Measurements from ENCODE around the gene ANKRD44.

The ANKRD44 gene

GRCh38 chr2:197204519-197205250 lies 105.9 kb downstream of the ANKRD44 start:
- no peak for DNase-seq

GRCh38 chr2:197201874-197202273 lies 108.7 kb downstream of the ANKRD44 start:
- DNase-seq = peak in 2 of 3 experiments; percentile 16 to 36

DNA sequence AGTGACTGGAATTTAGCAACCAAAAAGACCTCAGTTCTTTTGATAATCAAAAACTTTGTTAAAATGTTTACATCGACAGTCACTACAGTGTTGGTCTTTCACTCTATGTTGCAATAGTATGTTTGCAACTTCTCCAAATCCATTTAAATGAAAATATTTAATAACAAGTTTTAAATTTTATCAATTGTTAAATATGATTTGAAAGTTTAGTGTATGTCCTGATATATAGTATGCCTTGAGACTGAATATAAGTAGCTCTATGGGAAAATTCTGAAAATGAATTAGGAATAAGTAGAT lies 109.9 kb downstream of the ANKRD44 start:
- DNase-seq = no peak

DNA sequence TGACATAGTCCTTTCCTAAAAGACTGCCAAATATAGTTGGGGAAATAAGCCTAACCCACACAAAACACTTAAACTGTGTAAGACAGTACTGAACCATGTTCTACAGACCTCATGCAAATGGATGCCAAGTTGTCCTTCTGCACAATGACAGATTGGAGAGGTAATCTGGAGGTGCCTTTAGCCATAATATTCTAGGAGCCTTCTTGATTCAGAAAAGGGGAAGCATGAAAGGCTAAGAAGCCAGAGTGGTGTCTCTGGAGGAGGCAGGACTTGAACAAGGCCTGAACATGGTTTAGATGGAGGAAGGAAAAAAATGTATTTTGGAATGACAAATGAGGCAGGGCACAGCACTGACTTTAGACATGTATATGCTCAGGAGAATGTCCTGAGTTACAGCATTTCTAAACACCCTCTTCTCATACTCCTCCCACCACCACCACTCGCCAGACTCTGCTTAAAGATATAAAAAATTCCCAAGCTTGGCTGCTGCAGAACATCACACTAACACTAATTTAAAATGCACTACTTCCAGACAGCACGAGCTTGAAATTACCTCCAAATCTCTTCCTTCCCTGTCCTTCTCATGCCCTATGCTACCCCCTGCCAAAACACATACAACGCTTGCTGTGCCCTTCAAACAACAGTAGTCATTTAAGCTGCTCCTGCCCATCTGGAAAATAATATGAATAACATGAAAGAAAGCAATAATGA lies 110.4 kb downstream of the ANKRD44 start:
- DNase-seq = no peak

GRCh38 chr2:197198890-197199289 lies 111.7 kb downstream of the ANKRD44 start:
- no peak for DNase-seq

- DNase-seq = no peak
Observed at GRCh38 chr2:197197895-197198311, 112.7 kb downstream of the ANKRD44 start.

DNA sequence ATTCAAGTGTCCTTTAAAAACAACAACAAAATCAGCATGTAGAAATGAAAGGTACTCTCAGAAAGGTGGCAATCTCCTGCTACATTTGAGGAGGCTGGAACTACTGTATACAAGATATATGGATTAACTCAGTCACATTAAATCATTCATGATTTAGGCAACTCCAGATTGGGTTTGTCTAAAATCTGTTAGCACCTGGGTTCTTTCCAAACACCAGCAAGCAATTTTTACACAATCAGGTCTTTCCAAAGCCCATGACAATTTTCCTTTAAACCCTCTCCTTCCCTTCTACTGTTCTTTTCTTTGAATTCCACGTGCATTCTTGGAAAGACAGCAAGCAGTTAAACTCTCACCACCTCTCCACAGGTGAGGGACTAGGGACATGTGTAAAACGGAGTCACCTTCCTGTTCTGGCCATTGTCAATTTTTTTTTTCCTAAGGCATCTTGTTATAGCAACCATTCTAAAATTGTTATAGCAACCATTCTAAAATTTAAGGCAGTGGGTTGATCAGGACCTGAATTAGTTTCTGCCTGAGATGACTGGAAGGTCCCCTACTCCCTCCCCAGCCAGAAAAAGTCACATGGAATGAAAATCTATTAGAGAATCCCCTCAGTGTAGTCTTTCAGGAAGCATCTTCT lies 113.9 kb downstream of the ANKRD44 start:
- DNase-seq = no peak

GRCh38 chr2:197195518-197195917 lies 115.1 kb downstream of the ANKRD44 start:
- no peak for DNase-seq

DNA sequence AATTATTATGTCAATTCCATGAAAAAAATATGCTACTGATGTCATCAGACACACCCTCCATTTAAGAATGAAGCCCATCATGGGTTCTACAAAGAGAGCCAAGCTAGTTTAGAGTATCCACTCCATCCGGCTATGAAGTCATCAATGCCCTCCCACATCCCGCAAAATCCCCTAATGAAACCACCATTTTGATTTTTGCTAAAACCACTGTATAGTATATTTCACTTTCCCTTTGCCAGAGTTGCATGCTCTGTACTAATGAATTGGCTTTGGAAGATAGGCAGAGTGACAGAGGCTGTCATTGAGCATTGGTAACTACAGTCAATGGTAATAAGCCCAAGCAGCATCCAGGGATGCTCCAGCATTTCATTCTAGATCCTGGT lies 118.6 kb downstream of the ANKRD44 start:
- DNase-seq = no peak

DNA sequence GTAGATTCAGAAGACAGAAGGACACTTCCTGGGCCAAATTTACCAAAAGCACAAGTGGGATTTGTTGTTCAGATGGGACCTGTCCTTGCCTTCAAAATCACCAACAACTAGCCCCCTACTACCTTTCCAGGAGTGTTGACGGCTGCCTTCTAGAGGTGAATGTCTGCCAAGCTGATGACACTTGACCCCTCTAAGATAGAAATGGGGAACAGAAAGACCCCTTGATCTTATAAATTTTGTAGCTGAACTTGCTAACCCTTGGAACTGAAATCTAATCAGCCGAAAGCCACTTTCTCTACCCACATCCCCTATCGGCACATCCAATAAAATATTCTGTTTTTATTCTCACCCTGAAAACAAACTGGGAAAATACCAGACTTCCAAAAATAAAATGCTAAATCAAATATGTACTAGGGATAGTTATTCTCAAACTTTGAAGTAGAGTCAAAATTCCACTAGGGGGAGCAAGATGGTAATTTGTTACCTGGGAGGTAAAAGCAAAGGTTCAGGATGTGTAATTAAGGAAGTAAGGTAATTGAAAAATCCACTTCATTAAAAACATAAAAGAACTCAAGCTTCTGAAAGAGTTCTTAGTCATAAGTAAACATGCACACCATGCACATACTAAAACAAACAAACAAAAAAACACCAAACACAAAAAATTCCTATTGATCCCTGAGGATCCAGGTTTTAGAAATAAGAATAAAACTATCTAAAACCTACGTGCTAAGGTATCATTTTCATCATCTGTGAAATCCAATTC lies 119.2 kb downstream of the ANKRD44 start:
- peak; percentile 19 to 76 (median 40) for DNase-seq

DNA sequence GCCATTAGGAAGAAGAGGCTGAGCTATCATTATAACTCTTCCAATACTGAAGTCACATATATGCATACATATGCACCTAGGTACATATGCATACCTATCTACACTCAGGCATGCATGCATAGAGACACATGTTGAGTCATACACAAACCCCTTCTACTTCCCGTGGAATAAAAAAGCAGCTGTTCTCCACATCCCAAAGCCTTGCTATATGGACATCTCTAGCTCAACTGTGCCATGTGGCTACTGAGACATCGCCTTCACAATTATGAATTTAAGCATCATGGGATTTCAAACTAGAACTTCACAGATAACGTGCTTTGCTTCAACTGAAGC lies 120.5 kb downstream of the ANKRD44 start:
- no peak for DNase-seq

DNA sequence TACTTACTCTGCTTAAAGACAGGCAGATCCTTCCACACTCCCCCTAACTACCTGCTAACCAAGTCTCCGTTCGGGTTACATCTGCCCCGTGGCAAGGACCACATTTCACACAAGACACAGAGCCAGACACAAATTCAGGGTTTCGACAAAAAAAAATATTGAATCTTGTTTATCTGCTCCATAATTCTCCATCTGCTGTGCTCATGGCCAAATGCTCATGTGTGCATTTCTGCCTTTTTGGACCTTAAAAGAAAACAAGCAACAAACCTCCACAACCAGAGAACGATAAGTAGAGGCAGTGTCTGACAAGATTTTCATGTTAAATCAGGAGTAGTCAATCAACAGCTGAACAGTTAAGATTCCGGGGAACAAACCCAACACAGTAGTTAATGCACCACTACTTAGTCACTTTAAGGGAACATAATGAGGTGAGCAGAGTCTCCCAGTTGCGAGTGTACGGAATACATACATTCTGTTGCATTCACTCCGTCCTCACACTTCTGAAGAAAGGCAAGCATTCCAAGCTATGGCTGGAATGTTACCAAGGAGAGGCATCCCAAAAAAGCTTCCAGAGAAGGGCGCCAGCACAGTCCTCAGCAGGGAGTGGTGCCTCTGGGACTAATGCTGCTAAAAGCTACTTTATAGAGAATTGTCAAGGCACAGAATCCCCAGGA lies 121.0 kb downstream of the ANKRD44 start:
- DNase-seq = no peak

GRCh38 chr2:197185676-197186075 lies 124.9 kb downstream of the ANKRD44 start:
- DNase-seq = no peak

GRCh38 chr2:197184959-197185586 lies 125.5 kb downstream of the ANKRD44 start:
- no peak for DNase-seq

- no peak for DNase-seq
Observed at GRCh38 chr2:197183355-197183754, 127.2 kb downstream of the ANKRD44 start.

DNA sequence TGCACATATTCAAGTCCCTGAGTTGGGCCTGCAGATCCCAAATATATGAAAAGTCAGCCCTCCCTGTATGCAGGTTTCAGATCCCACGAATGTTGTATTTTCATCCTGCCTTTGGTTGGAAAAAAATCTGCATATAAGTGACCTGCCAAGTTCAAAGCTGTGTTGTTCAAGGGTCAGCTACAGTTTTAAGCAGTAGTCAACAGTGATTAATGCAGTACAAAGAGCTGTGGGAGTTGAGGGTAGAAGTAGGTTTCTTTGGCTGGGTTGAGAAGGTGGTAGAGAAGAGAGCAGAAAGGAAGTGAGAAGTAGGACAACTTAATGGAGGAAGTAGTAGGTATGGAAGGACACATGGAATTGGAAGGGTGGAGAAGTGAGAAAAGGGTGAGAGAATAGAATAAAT lies 127.9 kb downstream of the ANKRD44 start:
- no peak for DNase-seq

DNA sequence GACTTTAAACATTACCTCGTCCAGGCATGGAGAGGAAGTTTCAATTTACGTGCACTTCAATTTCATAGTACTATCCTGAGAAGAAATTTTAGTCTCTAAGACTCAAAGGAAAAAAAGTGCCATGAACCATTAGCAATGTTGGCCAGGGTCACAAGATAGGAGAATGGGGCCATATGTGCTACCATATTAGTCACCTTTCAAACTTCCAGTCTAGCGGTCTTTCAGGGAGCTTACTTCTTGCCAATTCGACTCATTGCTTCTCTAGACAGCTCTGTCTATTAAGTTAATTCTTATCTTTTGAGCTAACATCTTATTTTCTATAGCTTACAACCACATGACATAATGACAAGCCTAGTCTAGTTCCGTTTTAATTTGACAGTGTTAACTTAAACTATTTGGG lies 129.1 kb downstream of the ANKRD44 start:
- DNase-seq = no peak

DNA sequence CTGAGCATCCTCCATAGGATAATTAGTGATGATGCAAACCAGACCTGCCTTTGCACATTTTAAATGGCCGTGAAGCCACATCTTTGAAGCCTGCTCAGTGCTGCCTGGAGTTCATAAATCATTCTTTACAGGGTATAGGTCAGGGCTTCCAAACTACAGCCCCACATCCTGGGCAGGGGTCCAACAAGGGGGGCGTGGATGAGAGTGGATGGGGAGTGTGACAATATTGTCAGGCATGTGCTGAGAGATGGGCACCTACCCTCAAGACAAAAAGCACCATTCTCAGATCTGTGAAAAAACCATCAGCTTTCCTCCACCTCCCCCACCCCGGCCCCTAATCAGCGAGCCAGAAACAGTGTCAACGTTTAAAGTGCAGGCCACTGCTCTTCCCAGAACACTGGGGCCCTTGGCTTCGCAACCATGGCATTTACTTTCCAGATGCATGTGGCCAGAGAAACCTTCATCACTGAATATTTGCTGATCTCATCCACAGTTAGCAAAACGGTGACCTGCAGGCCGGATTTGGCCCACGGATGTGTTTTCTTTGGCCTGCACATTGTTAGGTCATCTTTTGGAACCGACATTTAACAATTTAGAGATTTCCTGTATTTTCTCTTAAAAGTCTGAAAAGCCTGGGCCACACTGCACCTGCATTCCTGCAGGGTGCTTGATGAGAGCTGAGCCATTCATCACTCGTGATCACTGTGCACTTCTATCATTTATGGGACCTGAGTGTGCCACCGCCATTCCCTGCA lies 130.7 kb downstream of the ANKRD44 start:
- DNase-seq = no peak

GRCh38 chr2:197176522-197176921 lies 134.1 kb downstream of the ANKRD44 start:
- no peak for DNase-seq

GRCh38 chr2:197174539-197175094 lies 136.0 kb downstream of the ANKRD44 start:
- no peak for DNase-seq

DNA sequence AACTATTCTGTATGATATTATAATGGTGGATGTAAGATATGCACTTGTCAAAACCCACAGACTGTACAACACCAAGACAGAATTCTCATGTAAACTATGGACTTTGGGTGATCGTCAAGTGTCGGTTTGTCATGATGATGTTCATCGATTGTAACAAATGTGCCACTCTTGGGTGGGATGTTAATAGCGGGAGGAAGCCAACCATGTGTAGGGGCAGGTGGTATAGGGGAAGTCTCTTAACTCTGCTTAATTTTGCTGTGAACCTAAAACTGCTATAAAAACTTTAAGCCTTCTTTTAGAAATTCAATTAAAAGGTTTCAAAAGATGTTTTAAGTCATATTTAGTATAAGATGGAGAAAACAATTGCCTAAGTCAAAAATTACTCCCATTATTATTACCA lies 139.0 kb downstream of the ANKRD44 start:
- no peak for DNase-seq

Measured in NCI-H1417 (cell line).